WI38 (cell line): Measurements from ENCODE around the gene CHRM1.
"Not testable (repeated sequence)": the region's sequence is repeated elsewhere in the genome, so short reads cannot be mapped to it uniquely, and the experiment has no call there.

Experiments
- H3K4me3 ChIP-seq: 2 replicates; pipeline ENCODE4 v1.5.1; 2011; ENCODE audit warnings: low read depth, mild to moderate bottlenecking, control low read depth, low read length
- CTCF ChIP-seq: IDR thresholded peaks from 2 replicates; pipeline ENCODE4 v1.5.1; 2012; ENCODE audit warnings: low read depth, mild to moderate bottlenecking, control low read depth, low read length

Gene CHRM1

GRCh38 chr11:62954478-62954877, 33.3 kb upstream of the CHRM1 start:
- no peak overlapping the region for H3K4me3 ChIP-seq
- TF ChIP-seq CTCF = no peak

- TF ChIP-seq CTCF = no peak
- no peak overlapping the region for H3K4me3 ChIP-seq
Measured at GRCh38 chr11:62953811-62954210, 32.6 kb upstream of the CHRM1 start.

GRCh38 chr11:62948765-62949320, 27.7 kb upstream of the CHRM1 start:
- TF ChIP-seq CTCF = no peak
- no peak overlapping the region for H3K4me3 ChIP-seq

GRCh38 chr11:62945538-62945937, 24.4 kb upstream of the CHRM1 start:
- H3K4me3 ChIP-seq = not testable (repeated sequence)

GRCh38 chr11:62937528-62937927, 16.4 kb upstream of the CHRM1 start:
- not testable (repeated sequence) for H3K4me3 ChIP-seq

- H3K4me3 ChIP-seq = no peak overlapping the region
- no peak for TF ChIP-seq CTCF
Measured at GRCh38 chr11:62934496-62934785, 13.3 kb upstream of the CHRM1 start.

GRCh38 chr11:62933750-62934495, 12.8 kb upstream of the CHRM1 start:
- no peak for TF ChIP-seq CTCF
- H3K4me3 ChIP-seq = no peak overlapping the region

GRCh38 chr11:62933285-62933684, 12.1 kb upstream of the CHRM1 start:
- no peak overlapping the region for H3K4me3 ChIP-seq
- no peak for TF ChIP-seq CTCF
